MM.1S (cell line): Measurements from ENCODE around the gene CELF4.

Experiments
- DNase-seq: peaks from one replicate; pipeline ENCODE4 v3.0.0-alpha.2; 2015
- H2AFZ ChIP-seq: fragments of 300-600 bp; sonication (generic); 2 replicates; pipeline ENCODE4 v1.6.0; 2016; ENCODE audit warnings: antibody characterized with exemption, low read length
- H3F3A ChIP-seq: fragments of 300-600 bp; sonication (generic); 2 replicates; pipeline ENCODE4 v1.6.1; 2016; ENCODE audit warnings: mild to moderate bottlenecking, antibody characterized with exemption, low read length, moderate library complexity, mixed read lengths; ENCODE audit not compliant: insufficient read depth
- H3K27ac ChIP-seq: fragments of 300-600 bp; sonication (generic); 2 replicates; pipeline ENCODE4 v1.5.1; 2016; ENCODE audit warnings: mild to moderate bottlenecking, low read length
- H3K27me3 ChIP-seq: fragments of 300-600 bp; sonication (generic); replicated peaks from 2 replicates; pipeline ENCODE4 v1.6.0; 2016; ENCODE audit warnings: low read length; ENCODE audit not compliant: insufficient read depth
- H3K36me3 ChIP-seq: fragments of 300-600 bp; sonication (generic); replicated peaks from 2 replicates; pipeline ENCODE4 v1.6.1; 2016; ENCODE audit warnings: mild to moderate bottlenecking, low read length, mixed read lengths; ENCODE audit not compliant: insufficient read depth
- H3K4me1 ChIP-seq: fragments of 300-600 bp; sonication (generic); 2 replicates; pipeline ENCODE4 v1.6.1; 2016; ENCODE audit warnings: low read length, mixed read lengths
- H3K4me2 ChIP-seq: fragments of 300-600 bp; sonication (generic); 2 replicates; pipeline ENCODE4 v1.6.0; 2016; ENCODE audit warnings: low read depth, low read length
- H3K4me3 ChIP-seq: fragments of 300-600 bp; sonication (generic); 2 replicates; pipeline ENCODE4 v1.5.1; 2016; ENCODE audit warnings: low read length, mixed read lengths
- H3K79me2 ChIP-seq: fragments of 300-600 bp; sonication (generic); 2 replicates; pipeline ENCODE4 v1.6.1; 2016; ENCODE audit warnings: mixed run types, low read length, mixed read lengths
- H3K9ac ChIP-seq: fragments of 300-600 bp; sonication (generic); 2 replicates; pipeline ENCODE4 v1.6.1; 2016; ENCODE audit warnings: low read length, mixed read lengths
- H3K9me2 ChIP-seq: fragments of 300-600 bp; sonication (generic); replicated peaks from 2 replicates; pipeline ENCODE4 v1.6.1; 2016; ENCODE audit warnings: mild to moderate bottlenecking, low read length, mixed read lengths; ENCODE audit not compliant: insufficient read depth
- H3K9me3 ChIP-seq: fragments of 300-600 bp; sonication (generic); replicated peaks from 2 replicates; pipeline ENCODE4 v1.6.1; 2016; ENCODE audit warnings: mild to moderate bottlenecking, low read length, mixed read lengths; ENCODE audit not compliant: insufficient read depth
- H4K20me1 ChIP-seq: fragments of 300-600 bp; sonication (generic); 2 replicates; pipeline ENCODE4 v1.6.1; 2016; ENCODE audit warnings: mild to moderate bottlenecking, low read length, moderate library complexity, mixed read lengths; ENCODE audit not compliant: insufficient read depth
- CTCF ChIP-seq: fragments of 300-600 bp; sonication (generic); IDR thresholded peaks from 2 replicates; pipeline ENCODE4 v1.5.1; 2016; ENCODE audit warnings: antibody characterized with exemption, low read length, mixed read lengths
- EZH2 ChIP-seq: fragments of 300-600 bp; sonication (generic); optimal IDR thresholded peaks from 2 replicates; pipeline ENCODE3; 2017; ENCODE audit warnings: low read depth, mild to moderate bottlenecking, antibody characterized with exemption, low read length, mixed read lengths
- EZH2phosphoT487 ChIP-seq: fragments of 300-600 bp; sonication (generic); IDR thresholded peaks from 2 replicates; pipeline ENCODE4 v1.6.1; 2018; ENCODE audit warnings: antibody characterized with exemption, low read length

Gene CELF4

GRCh38 chr18:37251679-37252078 lies 313.9 kb downstream of the CELF4 start:
- Histone ChIP-seq H3K4me2 (no peak overlapping the region), H3K9ac (no peak overlapping the region), H4K20me1 (no peaks in the 10 kb centered on the region), H3K79me2 (no peaks in the 10 kb centered on the region), H3K9me3 (no peaks in the 10 kb centered on the region), H3K9me2 (no peaks in the 10 kb centered on the region), H2AFZ (no peak overlapping the region), H3K36me3 (no peaks in the 10 kb centered on the region), H3K27ac (no peak overlapping the region), H3K4me3 (no peak overlapping the region), H3K4me1 (no peaks in the 10 kb centered on the region), H3F3A (no peaks in the 10 kb centered on the region), H3K27me3 (no peaks in the 10 kb centered on the region)
- TF ChIP-seq EZH2phosphoT487 (no peak), EZH2 (no peak), CTCF (no peak)
- DNase-seq, result no peak

- H3K36me3 ChIP-seq, result no peaks in the 10 kb centered on the region
- H3F3A ChIP-seq, result no peaks in the 10 kb centered on the region
- H3K9me3 ChIP-seq, result no peaks in the 10 kb centered on the region
- TF ChIP-seq EZH2phosphoT487, result no peak
- no peak for TF ChIP-seq CTCF
- no peak for TF ChIP-seq EZH2
- no peaks in the 10 kb centered on the region for H3K27me3 ChIP-seq
- no peak overlapping the region for H3K4me2 ChIP-seq
- H2AFZ ChIP-seq, result no peak overlapping the region
- H3K9me2 ChIP-seq, result no peaks in the 10 kb centered on the region
- H3K9ac ChIP-seq, result no peak overlapping the region
- H3K27ac ChIP-seq, result no peak overlapping the region
- H3K4me1 ChIP-seq, result no peaks in the 10 kb centered on the region
- no peaks in the 10 kb centered on the region for H4K20me1 ChIP-seq
- H3K79me2 ChIP-seq, result no peaks in the 10 kb centered on the region
- no peak for DNase-seq
- no peak overlapping the region for H3K4me3 ChIP-seq
Observed at GRCh38 chr18:37249895-37250618, 315.5 kb downstream of the CELF4 start.

- no peak overlapping the region for H3K4me2 ChIP-seq
- TF ChIP-seq EZH2, result no peak
- TF ChIP-seq EZH2phosphoT487, result no peak
- no peak for TF ChIP-seq CTCF
Observed at GRCh38 chr18:37249171-37249886, 316.3 kb downstream of the CELF4 start.

More at GRCh38 chr18:37249171-37249886, 316.3 kb downstream of the CELF4 start:
- no peak overlapping the region for H3K27ac ChIP-seq
- no peaks in the 10 kb centered on the region for H3K79me2 ChIP-seq
- no peaks in the 10 kb centered on the region for H3F3A ChIP-seq
- no peaks in the 10 kb centered on the region for H3K9me2 ChIP-seq
- no peaks in the 10 kb centered on the region for H4K20me1 ChIP-seq
- no peaks in the 10 kb centered on the region for H3K27me3 ChIP-seq
- H3K36me3 ChIP-seq, result no peaks in the 10 kb centered on the region
- no peak for DNase-seq
- no peak overlapping the region for H3K4me3 ChIP-seq
- H2AFZ ChIP-seq, result no peak overlapping the region
- no peaks in the 10 kb centered on the region for H3K9me3 ChIP-seq
- no peaks in the 10 kb centered on the region for H3K4me1 ChIP-seq
- H3K9ac ChIP-seq, result no peak overlapping the region
